Stimulated activated CD4-positive, alpha-beta T cell treated with anti-CD3 and anti-CD28 coated beads, Interleukin-15, amount 100 ng/mL, for 48 hours (primary cell): Measurements from ENCODE around the gene STK32B.

ENCODE experiments used
- DNase-seq, 2 donors: peaks; one replicate each; pipeline ENCODE4 v3.0.0-alpha.2; 2020; ENCODE audit warnings: low read depth in 2 of 2

Gene STK32B

DNA sequence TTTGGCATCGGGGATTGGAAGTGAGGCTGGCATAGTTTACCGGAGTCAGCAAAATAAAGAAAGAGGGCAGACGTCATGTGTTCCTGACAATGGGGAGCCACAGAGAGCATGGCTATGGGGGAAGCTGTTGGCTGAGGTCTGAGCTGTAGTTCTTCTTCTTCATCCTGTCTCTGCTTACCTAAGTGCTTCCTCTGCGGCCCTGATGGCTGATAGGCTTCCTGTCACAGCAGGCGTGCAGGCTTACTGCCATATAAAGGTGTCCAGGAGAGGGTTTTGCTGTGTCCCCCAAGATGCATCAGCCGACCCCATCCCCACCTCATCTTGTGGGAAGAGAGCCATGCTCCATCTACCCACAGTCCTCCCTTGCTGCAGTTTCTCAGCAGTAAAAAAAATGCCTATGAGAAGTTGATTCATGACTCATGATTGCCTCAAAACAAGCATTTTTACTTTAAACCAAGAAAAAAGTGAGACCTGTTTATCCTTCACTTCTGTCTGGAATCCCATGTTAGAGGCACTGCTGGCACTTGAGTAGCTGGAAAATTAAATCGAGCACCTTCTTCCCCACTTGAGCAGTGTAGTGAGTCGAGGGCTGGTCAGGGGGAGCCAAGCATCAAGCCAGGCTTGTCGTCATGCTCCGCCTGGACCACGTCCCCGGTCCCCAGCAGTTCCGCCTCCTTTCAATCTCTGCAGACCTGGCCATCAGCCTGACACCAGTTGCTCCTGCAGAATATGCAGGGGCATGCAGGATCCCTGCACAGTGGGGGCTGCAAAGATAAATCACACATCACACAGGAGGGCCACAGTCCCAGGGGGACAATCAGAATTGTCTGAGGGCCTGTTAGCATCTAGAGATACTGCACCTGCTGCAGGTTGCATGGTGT, 419.3 kb downstream of the STK32B start:
- DNase-seq = no peak

DNA sequence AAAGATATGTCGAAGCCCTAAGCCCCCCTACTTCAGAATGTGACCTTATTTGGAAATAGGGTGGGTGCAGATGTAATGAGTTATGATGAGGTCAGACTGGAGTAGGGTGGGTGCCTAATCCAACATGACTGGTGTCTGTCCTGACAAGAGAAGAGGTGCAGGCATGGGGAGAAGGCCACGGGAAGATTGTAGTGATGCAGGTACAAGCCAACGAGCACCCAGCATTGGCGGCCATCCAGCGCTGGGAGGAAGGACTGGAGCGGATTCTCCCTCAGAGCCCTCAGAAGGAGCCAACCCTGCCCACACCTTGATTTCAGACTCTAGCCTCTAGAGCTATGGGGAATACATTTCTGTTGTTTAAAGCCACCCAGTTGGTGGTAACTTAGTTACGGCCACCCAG, 419.9 kb downstream of the STK32B start:
- no peak for DNase-seq

DNA sequence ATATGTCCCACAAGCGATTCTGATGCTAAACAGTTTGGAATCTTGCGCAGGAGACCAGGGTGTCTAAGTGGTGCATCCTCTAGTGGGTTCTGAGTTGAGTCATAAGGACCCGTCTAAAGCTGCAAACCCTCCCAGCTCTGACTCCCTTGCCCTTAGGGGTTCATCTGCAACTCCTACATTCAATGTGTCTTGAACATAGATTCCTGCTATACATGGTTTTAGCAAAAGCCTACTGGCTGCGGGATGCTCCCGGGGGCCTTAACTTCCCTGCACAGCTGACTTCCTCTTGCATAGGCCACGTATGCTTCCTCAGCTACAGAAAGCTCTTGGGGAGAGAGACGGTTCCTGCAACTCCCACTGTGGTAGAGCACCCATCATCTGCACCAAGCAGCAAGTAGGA, 420.4 kb downstream of the STK32B start:
- DNase-seq = no peak

DNA sequence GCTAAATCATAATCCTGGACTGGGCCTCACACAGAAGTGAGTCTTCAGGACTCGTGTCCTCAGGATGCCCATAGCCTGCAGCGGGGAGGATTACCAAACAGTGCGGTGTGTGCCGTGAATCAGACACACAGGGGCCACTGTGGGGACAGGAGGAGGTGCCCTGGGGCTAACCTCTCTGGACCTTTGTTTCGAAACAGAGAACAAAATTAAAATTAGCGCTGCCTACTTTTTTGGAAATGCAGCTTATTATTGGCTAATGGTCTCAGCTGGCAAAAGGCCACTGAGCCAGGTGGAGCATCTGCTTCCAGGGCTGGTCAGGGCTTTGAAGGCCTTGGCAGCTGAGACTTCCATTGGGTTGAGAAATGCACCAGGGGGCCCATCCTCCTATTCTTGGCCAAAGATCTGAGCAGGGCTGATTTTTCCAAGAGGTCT, 420.9 kb downstream of the STK32B start:
- DNase-seq = no peak

DNA sequence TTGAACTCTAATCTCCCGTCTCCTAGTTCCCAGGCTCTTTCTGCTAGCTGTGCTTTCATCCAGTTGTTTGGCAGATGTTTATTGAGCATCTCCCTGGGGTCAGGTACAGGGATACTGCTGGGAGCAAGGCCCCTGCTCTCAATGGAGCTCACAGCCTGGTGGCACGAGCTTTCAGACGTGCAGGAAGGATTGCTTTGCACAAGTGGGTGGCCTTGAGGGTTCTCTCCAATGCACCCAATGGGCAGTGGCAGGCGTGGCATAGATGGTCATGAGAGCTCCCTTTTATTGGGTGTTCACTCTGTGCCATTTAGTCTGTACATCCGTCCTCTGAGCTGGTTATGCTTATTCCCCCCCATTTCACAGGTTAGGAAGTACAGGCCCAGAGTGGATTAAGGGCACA, 421.8 kb downstream of the STK32B start:
- no peak for DNase-seq

DNA sequence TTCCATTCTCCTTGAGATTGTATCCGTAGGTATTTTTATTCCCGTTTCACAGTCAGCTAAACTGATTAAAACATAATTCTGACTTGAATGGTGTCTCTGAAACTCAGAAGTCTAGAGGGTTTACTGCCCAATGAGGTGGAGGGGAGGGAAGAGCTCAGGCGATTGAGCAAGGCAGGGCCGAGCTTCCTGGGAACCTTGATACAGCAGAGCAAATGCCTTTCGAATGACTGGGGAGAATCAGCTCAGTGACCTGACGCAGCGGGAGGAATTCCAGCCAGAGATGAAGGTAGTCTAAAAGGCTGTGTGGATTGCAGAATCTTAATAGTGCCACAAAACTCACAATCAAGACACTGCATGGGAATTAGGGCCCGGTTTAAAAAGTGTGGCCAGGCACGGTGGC, 423.5 kb downstream of the STK32B start:
- no peak for DNase-seq

DNA sequence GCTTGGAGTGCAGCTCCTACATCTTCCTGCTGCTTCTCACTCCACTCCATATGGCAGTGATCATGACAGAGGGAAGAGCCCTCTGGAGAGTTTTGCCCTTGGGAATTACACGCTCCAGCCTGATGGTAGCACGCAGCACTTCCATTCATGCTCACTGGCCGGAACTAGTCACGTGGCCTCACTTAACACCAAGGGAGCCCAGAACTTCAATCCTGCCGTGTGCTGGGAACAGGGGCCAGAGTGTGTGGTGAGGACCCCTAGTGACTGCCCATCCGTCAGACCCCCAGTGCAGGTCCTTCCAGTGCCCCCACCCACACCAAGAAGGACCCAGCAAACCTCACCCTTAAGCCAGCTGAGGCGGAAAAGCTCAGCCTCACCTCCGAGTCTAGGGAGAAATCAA, 426.3 kb downstream of the STK32B start:
- no peak for DNase-seq

DNA sequence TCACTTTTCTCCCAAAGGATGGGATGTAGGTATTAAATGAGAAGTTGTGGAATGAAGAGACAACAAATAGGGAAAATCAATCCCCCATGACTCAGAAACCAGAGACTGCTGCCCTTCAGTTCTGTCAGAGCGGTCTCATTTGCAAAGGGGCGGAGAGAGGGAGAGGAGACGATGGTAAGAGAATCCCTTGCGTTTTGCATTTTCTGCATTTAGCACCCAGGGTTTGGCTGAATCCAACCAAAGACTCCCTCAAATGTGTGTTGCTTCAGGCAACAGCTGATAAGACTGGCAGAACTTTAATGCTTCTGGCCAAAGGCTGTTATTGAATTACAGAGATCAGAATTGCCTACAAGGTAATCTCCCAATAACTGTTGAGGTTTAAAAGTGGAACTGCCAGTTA, 426.9 kb downstream of the STK32B start:
- DNase-seq = no peak

DNA sequence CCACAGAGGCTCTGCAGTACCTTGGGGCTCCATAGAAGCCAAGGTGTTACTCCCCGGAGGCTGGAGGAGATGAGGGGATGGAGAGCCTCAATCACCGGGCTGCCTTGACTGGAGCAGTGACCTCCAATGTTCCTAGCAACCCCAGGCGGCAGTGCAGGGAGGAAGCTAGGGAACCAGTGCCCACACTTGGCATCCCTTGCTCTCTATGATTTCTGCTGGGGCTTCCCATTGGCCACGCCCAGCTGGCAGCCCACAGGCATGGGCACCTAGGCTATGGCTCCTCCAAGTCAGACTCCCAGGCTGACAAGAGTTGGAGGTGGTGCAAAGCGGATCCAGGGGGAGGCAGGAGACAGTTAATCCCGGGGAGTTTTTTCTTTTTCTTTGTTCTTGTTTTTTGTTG, 427.4 kb downstream of the STK32B start:
- DNase-seq = no peak

DNA sequence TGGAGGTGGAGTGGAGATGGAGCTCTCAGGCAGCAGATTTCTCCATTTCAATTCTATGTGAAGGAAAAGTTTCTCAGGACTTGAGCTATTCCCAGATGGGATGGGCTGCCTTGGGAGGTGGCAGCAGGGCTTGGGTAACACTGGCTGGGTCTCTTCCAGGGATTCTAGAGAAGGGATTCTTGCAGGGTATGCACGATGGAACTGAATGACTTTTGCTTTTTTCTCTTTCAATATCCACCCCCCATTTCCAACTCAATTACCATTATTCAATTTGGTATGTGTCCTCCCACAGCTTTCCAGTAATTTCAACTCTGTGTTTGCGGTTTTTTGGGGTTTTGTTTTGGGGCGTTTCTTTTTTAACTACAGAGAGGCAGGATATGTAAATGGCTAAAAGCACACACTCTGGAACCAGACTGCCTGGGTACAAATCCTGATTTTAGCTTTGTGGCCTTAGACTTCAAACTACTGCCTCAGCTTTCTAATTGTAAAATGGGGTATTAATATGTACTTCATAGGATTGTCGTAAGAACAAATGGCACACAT, 428.3 kb downstream of the STK32B start:
- no peak for DNase-seq

DNA sequence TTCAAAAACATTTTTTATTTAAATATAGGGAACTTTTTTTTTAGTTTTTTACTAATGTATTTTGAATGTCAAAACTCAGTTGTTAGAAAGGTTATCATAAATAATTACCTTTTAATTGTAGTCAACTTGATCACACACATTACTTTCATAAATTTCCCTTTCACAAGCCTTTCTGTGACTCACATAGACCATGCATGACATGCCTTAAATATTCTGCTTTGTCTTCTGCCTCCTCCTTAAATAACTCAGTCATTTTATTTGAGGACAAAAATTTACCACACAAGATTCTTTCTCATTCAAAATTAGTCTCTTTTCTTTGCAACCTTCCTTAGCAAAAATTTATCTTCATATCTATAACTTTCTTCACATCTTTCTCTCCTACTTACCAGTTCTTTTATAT, 437.1 kb downstream of the STK32B start:
- no peak for DNase-seq

DNA sequence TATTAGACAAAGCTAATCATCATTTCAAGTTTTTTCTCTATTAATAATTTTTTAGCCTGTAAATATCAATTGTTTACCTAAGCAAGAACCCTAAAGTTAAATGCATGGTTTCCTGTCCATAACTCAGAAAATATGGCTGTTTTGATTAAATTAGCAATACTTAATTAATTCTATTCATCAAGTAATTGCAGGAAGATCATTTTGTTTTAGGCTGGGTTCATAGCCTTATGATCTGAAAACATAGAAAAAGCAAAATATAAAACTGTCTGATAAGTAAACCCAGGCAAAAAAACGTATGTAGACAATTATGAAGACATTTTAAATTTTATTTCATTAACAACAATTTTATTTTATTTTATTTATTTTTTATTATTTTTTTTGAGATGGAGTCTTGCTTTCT, 438.0 kb downstream of the STK32B start:
- no peak for DNase-seq

DNA sequence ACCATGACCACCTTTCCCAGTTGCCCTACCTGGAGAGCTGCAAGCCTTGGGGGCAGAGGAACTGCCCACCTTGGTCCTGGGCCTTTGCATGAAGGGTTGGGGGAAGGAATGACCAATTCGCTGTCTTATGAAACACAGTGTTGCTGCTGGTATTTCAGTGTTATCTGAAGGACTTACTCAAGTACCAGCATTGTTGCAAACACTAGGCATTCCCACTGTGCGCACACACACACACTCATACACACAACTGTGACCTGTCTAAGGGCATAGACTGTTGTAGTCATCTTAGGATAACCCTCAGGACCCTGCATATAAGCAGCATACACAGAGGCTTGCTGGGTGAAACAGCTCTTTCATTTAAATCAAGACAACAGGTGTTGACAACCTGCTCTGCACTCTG, 446.2 kb downstream of the STK32B start:
- DNase-seq = no peak

DNA sequence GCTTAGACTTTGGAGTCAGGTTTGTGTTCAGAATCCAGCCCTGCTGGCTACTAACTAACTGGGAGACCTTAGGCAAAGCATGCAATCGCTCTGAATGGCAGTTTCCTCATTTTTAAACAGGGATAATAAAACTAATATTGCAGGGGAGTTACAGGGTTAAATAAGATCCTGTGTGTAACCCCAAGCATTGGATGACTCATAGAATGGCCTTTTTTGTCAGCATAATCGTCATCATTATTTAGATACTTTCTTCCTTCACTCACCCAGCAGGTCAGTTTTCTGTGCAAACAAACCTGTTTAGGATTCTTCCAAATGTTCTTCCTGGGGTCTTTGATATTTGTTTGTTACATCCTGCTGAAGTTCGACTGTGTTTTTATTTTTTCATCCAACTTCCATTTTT, 448.9 kb downstream of the STK32B start:
- DNase-seq = no peak

DNA sequence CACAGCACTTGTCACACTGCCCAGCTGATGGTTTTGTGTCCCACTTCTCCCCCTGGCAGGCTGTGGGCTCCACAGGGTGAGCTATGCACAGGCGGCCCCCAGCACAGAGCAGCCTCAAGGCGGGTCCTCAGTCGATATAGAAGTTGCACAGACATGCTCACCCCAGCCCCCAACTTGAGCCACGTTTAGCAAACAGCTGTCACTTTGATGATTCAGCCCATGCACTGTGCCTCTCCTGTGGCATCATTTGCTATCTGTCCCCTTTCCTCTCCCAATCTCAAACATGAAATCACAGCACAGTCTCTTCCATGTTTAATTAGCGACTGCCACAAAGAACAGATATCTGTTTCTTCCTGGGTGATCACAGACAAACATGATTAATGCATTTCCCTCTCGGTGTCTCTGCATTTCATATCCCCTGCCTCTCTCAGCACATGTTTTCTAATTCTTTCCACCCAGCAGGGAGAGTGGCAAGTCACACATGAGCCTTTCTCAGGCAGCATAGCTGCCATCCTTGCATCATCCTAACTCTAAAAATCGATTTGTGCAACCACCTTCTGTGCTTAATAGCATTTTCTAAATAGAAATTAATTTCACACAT, 452.2 kb downstream of the STK32B start:
- no peak for DNase-seq

DNA sequence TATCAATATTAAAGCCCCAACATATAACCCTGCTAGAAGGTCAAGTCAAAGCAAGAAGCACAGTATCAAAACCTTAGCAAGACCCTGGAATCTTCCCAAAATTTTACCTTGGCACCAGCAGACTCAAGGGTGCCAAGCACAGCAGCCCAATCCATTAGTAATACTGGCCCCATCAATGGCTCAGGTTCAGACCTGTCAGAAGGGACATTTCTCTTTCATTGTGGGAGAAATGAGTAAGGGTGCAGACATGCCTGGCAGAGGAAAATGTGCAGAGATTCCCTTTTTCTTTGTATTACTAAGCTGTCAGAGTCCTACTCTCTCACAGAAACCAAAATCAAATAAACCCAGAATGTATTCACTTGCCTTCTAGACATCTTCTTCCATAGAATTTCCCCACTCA, 453.2 kb downstream of the STK32B start:
- no peak for DNase-seq

DNA sequence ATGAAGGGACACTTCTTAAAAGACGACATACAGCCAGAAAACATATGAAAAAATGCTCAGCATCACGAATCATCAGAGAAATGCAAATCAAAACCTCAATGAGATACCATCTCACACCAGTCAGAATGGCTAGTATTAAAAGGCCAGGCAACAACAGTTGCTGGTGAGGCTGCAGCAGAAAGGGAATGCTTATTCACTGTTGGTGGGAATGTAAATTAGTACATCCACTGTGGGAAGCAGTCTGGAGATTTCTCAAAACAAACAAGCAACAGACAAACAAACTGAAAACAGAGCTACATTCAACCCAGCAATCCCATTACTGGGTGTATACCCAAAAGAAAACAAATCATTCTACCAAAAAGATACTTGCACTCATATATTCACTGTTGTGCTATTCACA, 459.2 kb downstream of the STK32B start:
- no peak for DNase-seq

DNA sequence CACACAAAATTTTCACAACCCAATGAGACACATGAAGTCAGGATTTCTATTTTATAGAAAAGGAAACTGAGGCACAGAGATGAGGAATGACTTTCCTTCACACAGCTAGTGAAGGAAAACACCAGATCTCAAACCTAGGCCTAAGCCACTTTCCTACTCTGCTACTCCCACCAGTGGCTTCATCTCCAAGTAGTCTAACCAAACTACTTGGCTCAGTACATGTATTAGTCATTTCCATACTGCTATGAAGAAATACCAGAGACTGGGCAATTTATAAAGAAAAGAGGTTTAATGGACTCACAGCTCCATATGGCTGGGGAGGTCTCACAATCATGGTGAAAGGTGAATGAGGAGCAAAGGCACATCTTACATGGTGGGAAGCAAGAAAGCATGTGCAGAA, 460.5 kb downstream of the STK32B start:
- no peak for DNase-seq

DNA sequence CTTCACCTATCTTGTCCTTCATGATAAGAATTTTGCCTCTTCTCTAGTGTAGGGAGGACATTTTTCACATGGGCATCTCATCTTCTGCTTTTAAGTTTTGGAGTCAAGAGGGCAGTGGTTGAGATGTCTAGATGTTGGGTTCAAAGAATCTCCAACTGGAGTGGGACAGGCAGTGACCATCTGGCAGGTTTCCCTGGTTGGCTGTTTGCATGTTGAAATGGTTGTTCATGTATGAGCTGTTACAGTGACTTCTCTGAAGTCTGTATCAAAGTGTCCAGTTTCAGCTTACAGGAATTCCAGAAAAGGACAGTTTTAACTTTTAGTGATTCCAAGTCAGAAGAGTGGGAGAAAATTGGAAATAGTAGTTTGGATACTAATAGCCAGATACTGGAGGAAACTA, 464.4 kb downstream of the STK32B start:
- no peak for DNase-seq

DNA sequence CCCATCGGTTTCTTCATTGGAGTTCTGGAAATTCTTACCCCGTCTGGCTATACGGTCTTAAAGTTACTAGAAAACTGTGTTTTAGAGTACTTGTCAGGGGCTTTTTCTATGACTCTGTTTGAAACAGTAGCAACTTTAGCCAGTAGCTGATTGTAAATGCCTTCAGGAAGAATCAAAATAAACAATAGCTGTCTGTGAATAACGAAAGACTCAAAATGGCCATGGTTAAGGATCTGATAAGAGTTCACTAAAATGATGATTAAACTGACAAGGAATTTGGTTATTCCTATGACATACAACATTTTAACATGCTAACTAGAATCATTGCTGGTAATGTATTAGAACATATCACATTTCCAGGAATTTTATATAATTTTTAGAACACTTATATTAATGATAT, 466.1 kb downstream of the STK32B start:
- DNase-seq = no peak

DNA sequence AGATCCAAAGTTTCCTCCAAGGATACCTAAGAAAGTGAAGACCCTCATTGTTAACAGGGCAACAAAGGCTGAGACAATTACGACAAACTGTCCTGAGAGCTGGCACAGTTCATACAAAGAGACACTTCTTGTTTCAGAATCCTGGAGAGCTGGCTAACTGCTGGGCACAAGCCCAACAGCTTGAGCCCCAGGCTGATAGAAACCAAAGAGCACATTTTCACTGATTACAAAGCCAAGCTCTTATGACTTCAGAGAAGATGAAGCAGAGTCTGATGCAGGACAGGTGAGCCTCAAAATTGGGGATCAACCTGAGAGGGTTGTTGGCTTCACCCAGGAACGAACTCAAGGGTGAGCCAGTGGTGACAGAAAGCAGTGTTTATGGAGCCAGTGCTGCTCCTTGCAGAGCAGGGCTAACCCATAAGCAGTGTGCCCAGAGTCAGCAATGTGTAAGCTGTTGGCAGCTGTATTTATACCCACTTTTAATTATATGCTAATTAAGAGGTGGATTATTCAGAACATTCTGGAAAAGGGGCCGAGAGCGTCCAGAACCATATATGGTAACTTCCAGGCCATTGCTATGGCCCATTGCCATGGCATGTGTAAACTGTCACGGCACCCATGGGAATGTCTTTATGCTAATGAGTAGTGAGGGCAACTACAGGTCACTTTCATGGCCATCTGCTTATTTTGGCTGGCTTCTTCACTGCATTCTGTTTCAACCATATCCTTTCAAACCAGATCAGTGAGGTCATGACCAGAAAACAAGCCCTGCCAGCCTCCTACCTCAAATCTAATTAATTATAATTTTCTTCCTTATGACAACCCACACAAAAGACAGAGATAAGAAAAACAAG, 473.4 kb downstream of the STK32B start:
- no peak for DNase-seq

DNA sequence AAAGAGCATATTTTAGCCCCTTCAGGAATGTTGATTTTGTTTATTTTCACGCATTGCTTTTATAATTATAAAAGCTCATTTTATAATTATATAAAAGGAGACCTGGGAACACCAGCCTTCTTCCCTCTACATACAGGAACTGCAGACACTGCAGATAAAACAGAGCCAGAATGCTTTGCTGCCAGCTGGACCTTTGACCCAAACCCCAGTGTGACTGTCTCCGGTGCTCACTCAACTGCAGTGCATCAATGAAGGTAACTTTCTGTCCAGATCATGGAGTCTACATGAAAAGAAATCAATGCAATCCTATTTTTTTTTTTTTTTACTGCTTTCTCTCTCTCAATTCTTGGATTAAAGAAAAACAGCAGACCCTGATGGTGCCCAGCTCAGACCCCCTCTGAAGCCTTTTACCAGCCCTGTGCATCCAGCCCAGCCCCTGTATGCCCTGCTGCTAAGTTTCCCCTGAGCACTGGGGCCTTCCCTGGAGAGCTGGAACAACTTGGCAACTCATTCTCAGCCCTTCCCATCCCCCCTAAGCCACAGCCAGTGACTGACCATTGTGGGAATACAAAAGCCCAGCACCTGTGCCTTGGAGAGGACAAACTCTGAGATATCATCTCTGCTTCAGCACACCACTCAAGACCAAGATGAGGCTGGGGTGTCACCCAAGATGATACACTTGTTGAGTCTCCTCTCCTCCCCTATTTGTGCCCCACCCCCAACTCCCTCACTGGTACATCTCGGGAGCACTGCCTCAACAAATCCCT, 475.0 kb downstream of the STK32B start:
- DNase-seq = no peak
